Measurements from ENCODE around the gene STPG2.
"Not testable (repeated sequence)": the region's sequence is repeated elsewhere in the genome, so short reads cannot be mapped to it uniquely, and the experiment has no call there.

Gene STPG2

GRCh38 chr4:97942951-97943350 lies 200.3 kb downstream of the STPG2 start:
- no peak for DNase-seq (ENCODE audit: low read depth)

GRCh38 chr4:97942137-97942536 lies 201.1 kb downstream of the STPG2 start:
- no peak for DNase-seq (ENCODE audit: low read depth)

GRCh38 chr4:97938141-97938540 lies 205.1 kb downstream of the STPG2 start:
- no peak for DNase-seq (ENCODE audit: low read depth)

GRCh38 chr4:97924341-97924958 lies 218.8 kb downstream of the STPG2 start:
- DNase-seq (ENCODE audit: low read depth): no peak

GRCh38 chr4:97923096-97923495 lies 220.2 kb downstream of the STPG2 start:
- DNase-seq (ENCODE audit: low read depth): no peak

GRCh38 chr4:97917115-97917514 lies 226.2 kb downstream of the STPG2 start:
- no peak for DNase-seq (ENCODE audit: low read depth)

GRCh38 chr4:97912156-97912555 lies 231.1 kb downstream of the STPG2 start:
- no peak for DNase-seq (ENCODE audit: low read depth)

- DNase-seq (ENCODE audit: low read depth): no peak
Observed at GRCh38 chr4:97911236-97911906, 231.9 kb downstream of the STPG2 start.

GRCh38 chr4:97910005-97910404 lies 233.3 kb downstream of the STPG2 start:
- no peak for DNase-seq (ENCODE audit: low read depth)

GRCh38 chr4:97903436-97904189 lies 239.7 kb downstream of the STPG2 start:
- not testable (repeated sequence) for DNase-seq (ENCODE audit: low read depth)

- no peak for DNase-seq (ENCODE audit: low read depth)
Observed at GRCh38 chr4:97900229-97900628, 243.0 kb downstream of the STPG2 start.

GRCh38 chr4:97892592-97893266 lies 250.5 kb downstream of the STPG2 start:
- DNase-seq (ENCODE audit: low read depth): no peak

GRCh38 chr4:97879942-97880341 lies 263.3 kb downstream of the STPG2 start:
- no peak for DNase-seq (ENCODE audit: low read depth)

- DNase-seq (ENCODE audit: low read depth): no peak
Observed at GRCh38 chr4:97868097-97868496, 275.2 kb downstream of the STPG2 start.

GRCh38 chr4:97867557-97868091 lies 275.7 kb downstream of the STPG2 start:
- DNase-seq (ENCODE audit: low read depth): no peak

- no peak for DNase-seq (ENCODE audit: low read depth)
Observed at GRCh38 chr4:97866821-97867556, 276.3 kb downstream of the STPG2 start.

- no peak for DNase-seq (ENCODE audit: low read depth)
Observed at GRCh38 chr4:97851115-97851514, 292.2 kb downstream of the STPG2 start.

- DNase-seq (ENCODE audit: low read depth): no peak
Observed at GRCh38 chr4:97845758-97846157, 297.5 kb downstream of the STPG2 start.

- DNase-seq (ENCODE audit: low read depth): no peak
Observed at GRCh38 chr4:97841512-97841911, 301.8 kb downstream of the STPG2 start.

GRCh38 chr4:97836662-97837061 lies 306.6 kb downstream of the STPG2 start:
- DNase-seq (ENCODE audit: low read depth): no peak

- no peak for DNase-seq (ENCODE audit: low read depth)
Observed at GRCh38 chr4:97828646-97829045, 314.6 kb downstream of the STPG2 start.

GRCh38 chr4:97819294-97819693 lies 324.0 kb downstream of the STPG2 start:
- no peak for DNase-seq (ENCODE audit: low read depth)

All from activated T-cell treated with anti-CD3 and anti-CD28 coated beads for 24 hours (primary cell).